Neural crest cell (in vitro differentiated cells): ENCODE measurements around the gene SURF4. TPM values are rescaled to one million over a fixed set of nuclear protein-coding genes. Genes with fewer than 3 reads are reported as not detected.
"Not testable (repeated sequence)": the region's sequence is repeated elsewhere in the genome, so short reads cannot be mapped to it uniquely, and the experiment has no call there.

ENCODE experiments used
- DNase-seq: peaks from one replicate; pipeline ENCODE4 v3.0.0; 2021; ENCODE audit warnings: low read depth, mixed read lengths, low spot score
- H3K27ac Mint-ChIP-seq: one replicate; pipeline ENCODE4 v1.8.0; 2021; ENCODE audit warnings: mild to moderate bottlenecking, mixed read lengths; ENCODE audit not compliant: unreplicated experiment
- H3K27me3 Mint-ChIP-seq: 2 replicates; pipeline ENCODE4 v1.8.0; 2021; ENCODE audit warnings: low read depth, mild to moderate bottlenecking, mixed read lengths
- H3K36me3 Mint-ChIP-seq: 2 replicates; pipeline ENCODE4 v1.8.0; 2021; ENCODE audit warnings: low read depth, mild to moderate bottlenecking, mixed read lengths
- H3K4me1 Mint-ChIP-seq: 2 replicates; pipeline ENCODE4 v1.8.0; 2021; ENCODE audit warnings: mixed read lengths
- H3K4me3 Mint-ChIP-seq: one replicate; pipeline ENCODE4 v1.8.0; 2021; ENCODE audit warnings: mild to moderate bottlenecking, mixed read lengths
- H3K9me3 Mint-ChIP-seq: 2 replicates; pipeline ENCODE4 v1.8.0; 2021; ENCODE audit warnings: mixed read lengths
- CTCF ChIP-seq: fragments of 200-600 bp; sonication (generic); conservative IDR thresholded peaks from 2 replicates; pipeline ENCODE4 v1.5.0; 2021; ENCODE audit warnings: antibody characterized with exemption, mild to moderate bottlenecking
- total RNA-seq: library from RNA; stranded (reverse); gene quantifications from 2 replicates; pipeline ENCODE4 v1.2.1, GENCODE V29; 2021

SURF4 gene
- total RNA-seq, 1 donor from 2014 or later: 136 TPM

DNA sequence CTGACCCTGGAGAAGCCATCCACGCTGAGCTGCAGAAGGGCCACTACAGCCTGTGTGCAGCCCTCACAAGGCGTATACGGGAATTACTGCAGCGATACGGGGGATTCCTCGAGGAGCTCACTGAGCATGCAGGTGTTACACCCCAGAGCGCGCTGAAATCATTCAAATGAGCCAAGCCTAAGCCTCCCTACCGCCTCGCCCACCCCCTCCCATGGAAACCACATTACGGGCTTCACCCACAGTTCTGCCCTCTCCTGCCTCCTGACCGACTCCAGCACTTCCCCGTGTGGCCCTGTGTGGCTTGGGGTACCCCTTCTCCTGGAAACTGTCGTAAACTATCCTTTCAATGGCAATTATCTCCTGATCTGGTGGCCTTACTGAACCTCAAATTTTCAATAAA lies 53.2 kb downstream of the SURF4 start:
- H3K9me3 Mint-ChIP-seq: no peaks in the 10 kb centered on the region
- H3K4me1 Mint-ChIP-seq: no peaks in the 10 kb centered on the region
- no peaks in the 10 kb centered on the region for H3K36me3 Mint-ChIP-seq
- H3K27ac Mint-ChIP-seq: no peak overlapping the region
- H3K4me3 Mint-ChIP-seq: no peak overlapping the region
- DNase-seq: no peak
- H3K27me3 Mint-ChIP-seq: no peaks in the 10 kb centered on the region
- TF ChIP-seq CTCF: no peak

GRCh38 chr9:133321411-133321935 lies 54.4 kb downstream of the SURF4 start:
- Mint-ChIP-seq H3K4me3 (no peak overlapping the region), H3K9me3 (no peaks in the 10 kb centered on the region), H3K4me1 (no peaks in the 10 kb centered on the region), H3K27ac (no peak overlapping the region), H3K27me3 (no peaks in the 10 kb centered on the region), H3K36me3 (no peaks in the 10 kb centered on the region)
- DNase-seq: no peak
- no peak for TF ChIP-seq CTCF

- DNase-seq: no peak
- H3K27ac Mint-ChIP-seq: peak overlapping the region; percentile 45
- no peaks in the 10 kb centered on the region for H3K36me3 Mint-ChIP-seq
- no peak overlapping the region for H3K4me3 Mint-ChIP-seq
- TF ChIP-seq CTCF: no peak
- H3K4me1 Mint-ChIP-seq: no peaks in the 10 kb centered on the region
- peaks cover 3% of the 10 kb centered on the region for H3K27me3 Mint-ChIP-seq
- H3K9me3 Mint-ChIP-seq: no peaks in the 10 kb centered on the region
These were observed 55.4 kb downstream of the SURF4 start for GRCh38 chr9:133320421-133320881.

DNA sequence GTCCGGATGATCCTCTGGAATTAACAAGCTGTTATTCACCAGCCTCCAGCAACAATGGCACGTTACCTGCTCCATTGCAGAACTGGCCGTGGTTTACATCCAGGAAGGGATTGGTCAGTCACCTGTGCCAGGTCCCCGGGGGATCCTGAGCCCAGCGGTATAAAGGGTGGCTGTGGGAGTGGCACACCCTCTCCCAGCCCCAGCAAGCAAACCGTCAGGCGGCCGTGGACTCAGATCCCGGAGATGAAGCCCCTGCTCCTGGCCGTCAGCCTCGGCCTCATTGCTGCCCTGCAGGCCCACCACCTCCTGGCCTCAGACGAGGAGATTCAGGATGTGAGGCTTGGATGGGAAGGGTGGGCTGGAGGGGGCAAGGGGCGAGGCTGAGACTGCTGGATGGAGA lies 58.3 kb downstream of the SURF4 start:
- not testable (repeated sequence) for H3K36me3 Mint-ChIP-seq, H3K27me3 Mint-ChIP-seq

GRCh38 chr9:133315997-133316396 lies 59.9 kb downstream of the SURF4 start:
- no peak for DNase-seq
- H3K4me1 Mint-ChIP-seq: no peaks in the 10 kb centered on the region
- H3K27ac Mint-ChIP-seq: no peak overlapping the region
- TF ChIP-seq CTCF: no peak
- H3K27me3 Mint-ChIP-seq: peaks cover 3% of the 10 kb centered on the region
- no peak overlapping the region for H3K4me3 Mint-ChIP-seq
- no peaks in the 10 kb centered on the region for H3K36me3 Mint-ChIP-seq
- H3K9me3 Mint-ChIP-seq: no peaks in the 10 kb centered on the region

More for the DNA sequence above, 58.3 kb downstream of the SURF4 start:
- not testable (repeated sequence) for H3K4me1 Mint-ChIP-seq, H3K4me3 Mint-ChIP-seq, DNase-seq, H3K27ac Mint-ChIP-seq, H3K9me3 Mint-ChIP-seq

Other genes with a start within 250 kb of the SURF4 start
- 12.9 and 13.8 TPM in 2 replicates for gene GBGT1, start 212.1 kb downstream of the SURF4 start, total RNA-seq
- gene OBP2B, start 166.8 kb downstream of the SURF4 start, total RNA-seq: not detected in 2 replicates
- gene ABO, start 100.9 kb downstream of the SURF4 start, total RNA-seq: 0.11 and 0.40 TPM in 2 replicates
- gene SURF6, start 39.9 kb downstream of the SURF4 start, total RNA-seq: 22.4 and 23.9 TPM in 2 replicates
- 69.7 and 70.6 TPM in 2 replicates for gene MED22, start 27.9 kb downstream of the SURF4 start, total RNA-seq
- 2,746 and 2,748 TPM in 2 replicates for gene RPL7A, start 27.8 kb downstream of the SURF4 start, total RNA-seq
- 32.0 and 32.1 TPM in 2 replicates for gene SURF1, start 19.6 kb downstream of the SURF4 start, total RNA-seq
- gene SURF2, start 19.5 kb downstream of the SURF4 start, total RNA-seq: 31.8 and 34.3 TPM in 2 replicates
- 2.8 and 2.9 TPM in 2 replicates for gene STKLD1, start 306 bp upstream of the SURF4 start, total RNA-seq
- 34.0 and 35.4 TPM in 2 replicates for gene REXO4, start 42.0 kb upstream of the SURF4 start, total RNA-seq
- 5.8 and 6.0 TPM in 2 replicates for gene ADAMTS13, start 46.3 kb upstream of the SURF4 start, total RNA-seq
- gene CACFD1, start 83.9 kb upstream of the SURF4 start, total RNA-seq: 42.6 and 45.8 TPM in 2 replicates
- gene SLC2A6, start 103.0 kb upstream of the SURF4 start, total RNA-seq: 29.0 and 30.9 TPM in 2 replicates
- gene MYMK, start 148.9 kb upstream of the SURF4 start, total RNA-seq: not detected in 2 replicates
- 0.16 and 0.20 TPM in 2 replicates for gene ADAMTSL2, start 158.6 kb upstream of the SURF4 start, total RNA-seq
- not detected in 2 replicates for gene FAM163B, start 233.3 kb upstream of the SURF4 start, total RNA-seq